Right ventricle myocardium superior (tissue), 1 donor: ENCODE data around the gene GPAT3. TPM values are rescaled to one million over a fixed set of nuclear protein-coding genes. Genes with fewer than 3 reads are reported as not detected.
"Not testable (repeated sequence)": the region's sequence is repeated elsewhere in the genome, so short reads cannot be mapped to it uniquely, and the experiment has no call there.

Experiments used
- ATAC-seq: fragments of 200-7000 bp; cut with Tn5 transposase; one replicate; pipeline ENCODE4 v1.9.1; 2020; ENCODE audit warnings: mild to moderate bottlenecking; ENCODE audit not compliant: poor library complexity
- DNase-seq: peaks from one replicate; pipeline ENCODE4 v3.0.0-alpha.2; 2020
- intact Hi-C: fragments of 100-400 bp; cut with DNase I; formaldehyde crosslinking; loops from one replicate; pipeline ENCODE4 v1.11.2; 2022
- total RNA-seq: library from RNA; stranded (reverse); fragmentation: NEBNext Ultra II Directional; extraction: Animal tissue kit (Norgen Biotek cat#: 25700); gene quantifications from one replicate; pipeline ENCODE4 v1.2.1, GENCODE V29; 2021
- donor health status: DM: no; HTN: yes; CAD: no; lungs with severe emphysema.

Gene GPAT3
- total RNA-seq, 1 donor from 2014 or later = 39.6 TPM

GRCh38 chr4:83622127-83622526 lies 86.2 kb downstream of the GPAT3 start:
- ATAC-seq, DNase-seq, intact Hi-C loops: not testable (repeated sequence)

- no peak for DNase-seq
- intact Hi-C loops = no loop called here
- peak; percentile 70 for ATAC-seq
Observed at GRCh38 chr4:83625821-83626220, 89.9 kb downstream of the GPAT3 start.

- no peak for DNase-seq
- ATAC-seq = peak; percentile 93
- intact Hi-C loops = no loop called here
Observed at GRCh38 chr4:83626245-83626836, 90.4 kb downstream of the GPAT3 start.

- ATAC-seq = peak; percentile 77
- intact Hi-C loops = loop anchor here (5.0 kb wide), 1 partner anchor 93 kb away; the partner anchor contains the start of gene GPAT3
Observed at GRCh38 chr4:83629945-83630721, 94.2 kb downstream of the GPAT3 start.

GRCh38 chr4:83631066-83631465 lies 95.2 kb downstream of the GPAT3 start:
- DNase-seq (no peak), ATAC-seq (no peak)
- intact Hi-C loops = loop anchor here (5.0 kb wide), 1 partner anchor 94 kb away; the partner anchor contains the start of gene GPAT3

More at GRCh38 chr4:83629945-83630721, 94.2 kb downstream of the GPAT3 start:
- DNase-seq = peak; percentile 49

- intact Hi-C loops = no loop called here
- ATAC-seq = no peak
Observed at GRCh38 chr4:83636930-83637329, 101.0 kb downstream of the GPAT3 start.

GRCh38 chr4:83639849-83640493 lies 104.1 kb downstream of the GPAT3 start:
- intact Hi-C loops = loop anchor here (5.0 kb wide), 1 partner anchor 133 kb away; no protein-coding TSS in a partner anchor

More at GRCh38 chr4:83636930-83637329, 101.0 kb downstream of the GPAT3 start:
- DNase-seq = no peak

GRCh38 chr4:83643036-83643435 lies 107.1 kb downstream of the GPAT3 start:
- DNase-seq = no peak

More at GRCh38 chr4:83639849-83640493, 104.1 kb downstream of the GPAT3 start:
- peak; percentile 92 for ATAC-seq
- no peak for DNase-seq

GRCh38 chr4:83644677-83645659 lies 109.1 kb downstream of the GPAT3 start:
- intact Hi-C loops = loop anchor here (5.0 kb wide), 1 partner anchor 138 kb away; no protein-coding TSS in a partner anchor
- no peak for DNase-seq

More at GRCh38 chr4:83643036-83643435, 107.1 kb downstream of the GPAT3 start:
- ATAC-seq = no peak
- intact Hi-C loops = loop anchor here (5.0 kb wide), 1 partner anchor 136 kb away; no protein-coding TSS in a partner anchor

GRCh38 chr4:83646538-83647239 lies 110.8 kb downstream of the GPAT3 start:
- ATAC-seq = no peak
- intact Hi-C loops = no loop called here
- no peak for DNase-seq

More at GRCh38 chr4:83644677-83645659, 109.1 kb downstream of the GPAT3 start:
- ATAC-seq = no peak

- intact Hi-C loops = loop anchor here (10.0 kb wide), 1 partner anchor 853 kb away; no protein-coding TSS in a partner anchor
- DNase-seq = no peak
Observed at GRCh38 chr4:83651846-83652245, 115.9 kb downstream of the GPAT3 start.

More at GRCh38 chr4:83651846-83652245, 115.9 kb downstream of the GPAT3 start:
- no peak for ATAC-seq

Other genes starting within 250 kb of the GPAT3 start
- gene HPSE, start 201.3 kb upstream of the GPAT3 start, total RNA-seq = 1.5 TPM
- gene HELQ, start 80.3 kb upstream of the GPAT3 start, total RNA-seq = 13.8 TPM
- 68.7 TPM for gene MRPS18C, start 80.0 kb upstream of the GPAT3 start, total RNA-seq
- 5.9 TPM for gene ABRAXAS1, start 51.0 kb upstream of the GPAT3 start, total RNA-seq